Naive thymus-derived CD8-positive, alpha-beta T cell (primary cell): ENCODE data around the gene NECTIN2. TPM values are rescaled to one million over a fixed set of nuclear protein-coding genes. Genes with fewer than 3 reads are reported as not detected.
"Not testable (repeated sequence)": the region's sequence is repeated elsewhere in the genome, so short reads cannot be mapped to it uniquely, and the experiment has no call there.

Experiments
- ATAC-seq, 2 donors: fragments of 150-1000 bp; cut with Tn5 transposase in 1 of 2; sonication (Bioruptor Pico), chemical (Tn5 transposase) in 1 of 2; 1 replicate in 1 of 2; 2 replicates in 1 of 2; pipeline ENCODE4 v1.10.0; 2021; ENCODE audit warnings: mild to moderate bottlenecking in 2 of 2, moderate library complexity in 2 of 2
- POLR2A ChIA-PET: fragments of 350-600 bp; sonication (Branson Sonifier 250); formaldehyde crosslinking; loops from one replicate; lab custom pipeline; 2021; ENCODE audit warnings: antibody characterized with exemption; lab: Charles Lee
- DNase-seq, 10 donors: peaks; one replicate each; pipeline versions ENCODE4 v3.0.0 to v3.0.0-alpha.2; 2020 to 2022
- H3K27ac Mint-ChIP-seq, 10 donors: one replicate each; pipeline ENCODE4 v1.8.0; 2020 to 2022; ENCODE audit warnings: mild to moderate bottlenecking in 10 of 10, mixed read lengths in 10 of 10, moderate library complexity in 4 of 10, inconsistent platforms in 1 of 10
- H3K27me3 Mint-ChIP-seq, 5 donors: one replicate each; pipeline ENCODE4 v1.8.0; 2021 to 2022; ENCODE audit warnings: mixed read lengths in 5 of 5
- H3K36me3 Mint-ChIP-seq, 3 donors: one replicate each; pipeline ENCODE4 v1.8.0; 2020 to 2022; ENCODE audit warnings: mixed read lengths in 3 of 3, mild to moderate bottlenecking in 2 of 3, inconsistent platforms in 1 of 3
- H3K4me1 Mint-ChIP-seq, 4 donors: one replicate each; pipeline ENCODE4 v1.8.0; 2021 to 2022; ENCODE audit warnings: mixed read lengths in 4 of 4
- H3K4me3 Mint-ChIP-seq, 10 donors: one replicate each; pipeline ENCODE4 v1.8.0; 2020 to 2022; ENCODE audit warnings: mild to moderate bottlenecking in 10 of 10, mixed read lengths in 10 of 10, moderate library complexity in 6 of 10, inconsistent platforms in 1 of 10
- H3K9me3 Mint-ChIP-seq, 9 donors: one replicate each; pipeline ENCODE4 v1.8.0; 2020 to 2022; ENCODE audit warnings: mixed read lengths in 9 of 9, mild to moderate bottlenecking in 3 of 9, inconsistent platforms in 1 of 9, moderate library complexity in 1 of 9
- polyA plus RNA-seq, 3 donors: library from polyadenylated mRNA; unstranded; fragments of 300-500 nt; fragmentation: Illumina TruSeq; gene quantifications; one replicate each; pipeline ENCODE4 v1.2.3, GENCODE V29; 2021
- total RNA-seq, 8 experiments: library from RNA in 2 of 8; stranded (reverse) in 2 of 8; gene quantifications; one replicate each; pipeline ENCODE4 v1.2.3 and lab custom pipeline; 2021 to 2026

The NECTIN2 gene
- total and polyA plus RNA-seq, 5 experiments from 2014 or later = 0.42 to 0.93 (median 0.47) TPM; not detected in 2

- no peak overlapping the region for H3K4me3 Mint-ChIP-seq
- POLR2A ChIA-PET = interaction anchor here (0.5 kb wide), 1 partner anchor 401 kb away, joined by 6 read pairs; no protein-coding TSS in a partner anchor
- peaks cover 0 to 3% (median 0%) of the 10 kb centered on the region in 3 donors for H3K36me3 Mint-ChIP-seq
Measured at GRCh38 chr19:44908836-44909261, 62.8 kb downstream of the NECTIN2 start.

GRCh38 chr19:44909775-44910174, 63.7 kb downstream of the NECTIN2 start:
- H3K27me3 Mint-ChIP-seq = peaks cover 17 to 63% (median 31%) of the 10 kb centered on the region in 5 donors
- H3K4me1 Mint-ChIP-seq = peaks cover 12 to 25% (median 18%) of the 10 kb centered on the region in 4 donors
- H3K36me3 Mint-ChIP-seq = peaks cover 0 to 3% (median 0%) of the 10 kb centered on the region in 3 donors
- ATAC-seq = no peak
- peak overlapping the region in 1 of 10 donors; percentile 76 for H3K27ac Mint-ChIP-seq
- no peak for DNase-seq
- POLR2A ChIA-PET = no interaction called here
- H3K9me3 Mint-ChIP-seq = no peaks in the 10 kb centered on the region
- no peak overlapping the region for H3K4me3 Mint-ChIP-seq

More at GRCh38 chr19:44908836-44909261, 62.8 kb downstream of the NECTIN2 start:
- H3K27me3 Mint-ChIP-seq = peaks cover 12 to 55% (median 26%) of the 10 kb centered on the region in 5 donors
- H3K9me3 Mint-ChIP-seq = no peaks in the 10 kb centered on the region
- H3K4me1 Mint-ChIP-seq = peaks cover 8 to 19% (median 11%) of the 10 kb centered on the region in 4 donors
- no peak for DNase-seq
- no peak for ATAC-seq
- H3K27ac Mint-ChIP-seq = peak overlapping the region in 1 of 10 donors; percentile 76

- H3K36me3 Mint-ChIP-seq, ATAC-seq, POLR2A ChIA-PET, H3K9me3 Mint-ChIP-seq, DNase-seq: not testable (repeated sequence)
- H3K4me3 Mint-ChIP-seq = peak overlapping the region in 1 of 10 donors; percentile 6
- H3K4me1 Mint-ChIP-seq = peaks cover 7 to 12% (median 10%) of the 10 kb centered on the region in 4 donors
- H3K27me3 Mint-ChIP-seq = peaks cover 13 to 51% (median 23%) of the 10 kb centered on the region in 5 donors
- H3K27ac Mint-ChIP-seq = peak overlapping the region in 1 of 10 donors; percentile 83
Measured at GRCh38 chr19:44911896-44912295, 65.8 kb downstream of the NECTIN2 start.

GRCh38 chr19:44912854-44913253, 66.8 kb downstream of the NECTIN2 start:
- DNase-seq = no peak
- H3K27ac Mint-ChIP-seq = no peak overlapping the region
- peaks cover 0 to 2% (median 0%) of the 10 kb centered on the region in 3 donors for H3K36me3 Mint-ChIP-seq
- H3K4me3 Mint-ChIP-seq = peak overlapping the region in 1 of 10 donors; percentile 7
- H3K4me1 Mint-ChIP-seq = peaks cover 7 to 12% (median 9%) of the 10 kb centered on the region in 4 donors
- no peaks in the 10 kb centered on the region for H3K9me3 Mint-ChIP-seq
- ATAC-seq = no peak
- POLR2A ChIA-PET = no interaction called here
- peaks cover 13 to 43% (median 22%) of the 10 kb centered on the region in 5 donors for H3K27me3 Mint-ChIP-seq

- not testable (repeated sequence) for H3K9me3 Mint-ChIP-seq, H3K36me3 Mint-ChIP-seq, ATAC-seq, DNase-seq
- peaks cover 11 to 37% (median 19%) of the 10 kb centered on the region in 5 donors for H3K27me3 Mint-ChIP-seq
- H3K27ac Mint-ChIP-seq = peak overlapping the region in 2 of 10 donors; percentile 70 to 72
- H3K4me3 Mint-ChIP-seq = peak overlapping the region; percentile 37 to 91 (median 87)
- POLR2A ChIA-PET = interaction anchor here (0.6 kb wide), 1 partner anchor 129 kb away, joined by 4 read pairs; no protein-coding TSS in a partner anchor
- peaks cover 7 to 12% (median 9%) of the 10 kb centered on the region in 4 donors for H3K4me1 Mint-ChIP-seq
Measured at GRCh38 chr19:44913512-44914432, 67.7 kb downstream of the NECTIN2 start.

- DNase-seq (peak; percentile 55 to 86 (median 70)), ATAC-seq (peak; percentile 97 to 98)
- Mint-ChIP-seq H3K4me1 (peaks cover 7 to 12% (median 9%) of the 10 kb centered on the region in 4 donors), H3K4me3 (peak within 1 kb of the TSS; percentile 80 to 91 (median 90)), H3K27ac (peak within 1 kb of the TSS in 7 of 10 donors; percentile 61 to 83 (median 72)), H3K27me3 (peaks cover 9 to 37% (median 19%) of the 10 kb centered on the region in 5 donors)
- POLR2A ChIA-PET = interaction anchor here (0.5 to 0.6 kb wide), 2 partner anchors 63 to 128 kb away, joined by 4 read pairs; no protein-coding TSS in a partner anchor
- not testable (repeated sequence) for H3K36me3 Mint-ChIP-seq, H3K9me3 Mint-ChIP-seq
Measured at GRCh38 chr19:44914433-44915206, 68.5 kb downstream of the NECTIN2 start, which contains the start of gene APOC1. Gene APOC1, plus strand, starts transcription at chr19:44914608. Its CDS starts 284 bp downstream, at chr19:44914892.

- POLR2A ChIA-PET = no interaction called here
- H3K4me1 Mint-ChIP-seq = peaks cover 8 to 22% (median 11%) of the 10 kb centered on the region in 4 donors
- no peaks in the 10 kb centered on the region for H3K9me3 Mint-ChIP-seq
- no peak overlapping the region for H3K27ac Mint-ChIP-seq
- no peaks in the 10 kb centered on the region for H3K36me3 Mint-ChIP-seq
- ATAC-seq (no peak), DNase-seq (no peak)
- H3K27me3 Mint-ChIP-seq = peaks cover 13 to 35% (median 20%) of the 10 kb centered on the region in 5 donors
- no peak overlapping the region for H3K4me3 Mint-ChIP-seq
Measured at GRCh38 chr19:44924243-44924725, 78.2 kb downstream of the NECTIN2 start.

GRCh38 chr19:44925114-44925891, 79.2 kb downstream of the NECTIN2 start:
- Mint-ChIP-seq H3K27me3 (peaks cover 13 to 43% (median 20%) of the 10 kb centered on the region in 5 donors), H3K4me1 (peaks cover 8 to 22% (median 11%) of the 10 kb centered on the region in 4 donors), H3K36me3 (no peaks in the 10 kb centered on the region), H3K4me3 (no peak overlapping the region), H3K9me3 (no peaks in the 10 kb centered on the region), H3K27ac (no peak overlapping the region)
- POLR2A ChIA-PET = no interaction called here
- DNase-seq (no peak), ATAC-seq (no peak)

GRCh38 chr19:44926245-44927077, 80.4 kb downstream of the NECTIN2 start:
- Mint-ChIP-seq H3K4me1 (peaks cover 8 to 22% (median 11%) of the 10 kb centered on the region in 4 donors), H3K27ac (peak overlapping the region in 1 of 10 donors; percentile 21), H3K27me3 (peaks cover 13 to 43% (median 20%) of the 10 kb centered on the region in 5 donors), H3K4me3 (peak overlapping the region in 5 of 10 donors; percentile 22 to 56 (median 43))
- POLR2A ChIA-PET, DNase-seq, H3K9me3 Mint-ChIP-seq, H3K36me3 Mint-ChIP-seq: not testable (repeated sequence)
- peak in 1 of 2 donors; percentile 14 for ATAC-seq

GRCh38 chr19:44927746-44928145, 81.6 kb downstream of the NECTIN2 start:
- Mint-ChIP-seq H3K4me3 (no peak overlapping the region), H3K4me1 (peaks cover 8 to 22% (median 11%) of the 10 kb centered on the region in 4 donors), H3K27ac (no peak overlapping the region), H3K9me3 (no peaks in the 10 kb centered on the region), H3K27me3 (peaks cover 13 to 43% (median 20%) of the 10 kb centered on the region in 5 donors), H3K36me3 (no peaks in the 10 kb centered on the region)
- DNase-seq (no peak), ATAC-seq (no peak)
- POLR2A ChIA-PET = no interaction called here
